IMR-90 (cell line): ENCODE results near the gene KLHL29. TPM values are rescaled to one million over a fixed set of nuclear protein-coding genes. Genes with fewer than 3 reads are reported as not detected.

Source experiments
- ATAC-seq: fragments of 200-7000 bp; cut with Tn5 transposase; 2 replicates; pipeline ENCODE4 v1.9.1; 2020; ENCODE audit warnings: low read depth, mild to moderate bottlenecking, moderate library complexity
- BruUV-seq: library from RNA; stranded (reverse); fragments of 400-500 nt; replicated peaks from 2 replicates; lab custom pipeline; 2021; lab: Mats Ljungman, UMichigan
- CTCF ChIA-PET: fragments of 300-600 bp; formaldehyde crosslinking; extraction: SDS; loops from one replicate; lab custom pipeline; 2021; ENCODE audit warnings: antibody characterized with exemption; lab: Yijun Ruan, JAX
- POLR2A ChIA-PET: fragments of 300-600 bp; sonication (Branson Sonifier 250); formaldehyde crosslinking; loops from one replicate; lab custom pipeline; 2022; ENCODE audit warnings: antibody characterized with exemption; ENCODE audit not compliant: unreplicated experiment; lab: Charles Lee
- DNase-seq: peaks from one replicate; pipeline ENCODE4 v3.0.0; 2013
- H2AFZ ChIP-seq: replicated peaks from 2 replicates; pipeline ENCODE3; 2013; ENCODE audit warnings: low read length, mild to moderate bottlenecking; ENCODE audit not compliant: poor library complexity
- H2AK5ac ChIP-seq: 2 replicates; pipeline ENCODE4 v1.6.1; 2013; ENCODE audit warnings: low read depth, low read length, inconsistent platforms
- H2AK9ac ChIP-seq: replicated peaks from 2 replicates; pipeline ENCODE3; 2013; ENCODE audit warnings: mild to moderate bottlenecking, low read depth, low read length, moderate library complexity; ENCODE audit not compliant: poor library complexity
- H2BK120ac ChIP-seq: 2 replicates; pipeline ENCODE4 v1.6.1; 2013; ENCODE audit warnings: low read depth, low read length, inconsistent platforms
- H2BK15ac ChIP-seq: 3 replicates; pipeline ENCODE4 v1.6.1; 2013; ENCODE audit warnings: low read depth, low read length, inconsistent platforms
- H2BK20ac ChIP-seq: 2 replicates; pipeline ENCODE4 v1.6.1; 2013; ENCODE audit warnings: low read depth, mild to moderate bottlenecking, inconsistent platforms, low read length, moderate library complexity
- H2BK5ac ChIP-seq: 2 replicates; pipeline ENCODE4 v1.6.1; 2013; ENCODE audit warnings: mild to moderate bottlenecking, low read depth, low read length, inconsistent platforms; ENCODE audit not compliant: poor library complexity, severe bottlenecking
- H3K14ac ChIP-seq: replicated peaks from 2 replicates; pipeline ENCODE4 v1.6.1; 2013; ENCODE audit warnings: low read depth, low read length, inconsistent platforms
- H3K18ac ChIP-seq: 2 replicates; pipeline ENCODE4 v1.6.1; 2013; ENCODE audit warnings: low read depth, low read length, control low read depth
- H3K23ac ChIP-seq: 2 replicates; pipeline ENCODE4 v1.6.1; 2013; ENCODE audit warnings: low read depth, low read length, inconsistent platforms
- H3K27ac ChIP-seq: 2 replicates; pipeline ENCODE4 v1.5.1; 2013; ENCODE audit warnings: mild to moderate bottlenecking, control low read depth, low read length; ENCODE audit not compliant: insufficient read depth
- H3K27me3 ChIP-seq: 2 replicates; pipeline ENCODE4 v1.6.1; 2013; ENCODE audit warnings: low read length; ENCODE audit not compliant: control insufficient read depth, insufficient read depth
- H3K36me3 ChIP-seq: 2 replicates; pipeline ENCODE4 v1.6.1; 2013; ENCODE audit warnings: low read length, mixed read lengths; ENCODE audit not compliant: control insufficient read depth, insufficient read depth
- H3K4ac ChIP-seq: 2 replicates; pipeline ENCODE4 v1.6.1; 2013; ENCODE audit warnings: low read depth, low read length, inconsistent platforms
- H3K4me1 ChIP-seq: 2 replicates; pipeline ENCODE4 v1.6.1; 2013; ENCODE audit warnings: low read length, mixed read lengths; ENCODE audit not compliant: control insufficient read depth, insufficient read depth
- H3K4me2 ChIP-seq: 2 replicates; pipeline ENCODE4 v1.6.1; 2013; ENCODE audit warnings: low read depth, mild to moderate bottlenecking, control low read depth, low read length, moderate library complexity
- H3K4me3 ChIP-seq: 2 replicates; pipeline ENCODE4 v1.5.1; 2013; ENCODE audit warnings: low read depth, mild to moderate bottlenecking, control low read depth, low read length, moderate library complexity; ENCODE audit not compliant: insufficient read depth
- H3K56ac ChIP-seq: 2 replicates; pipeline ENCODE4 v1.6.1; 2013; ENCODE audit warnings: low read length, inconsistent platforms; ENCODE audit not compliant: insufficient read depth; ENCODE audit errors: extremely low read depth
- H3K79me1 ChIP-seq, 2 experiments: 2 replicates each; pipeline ENCODE4 v1.6.1; 2013; ENCODE audit warnings: low read length in 2 of 2, inconsistent platforms in 1 of 2, low read depth in 1 of 2
- H3K9ac ChIP-seq: 2 replicates; pipeline ENCODE4 v1.6.1; 2013; ENCODE audit warnings: low read depth, low read length, control low read depth
- H3K9me1 ChIP-seq: 2 replicates; pipeline ENCODE4 v1.6.1; 2013; ENCODE audit warnings: low read length, inconsistent platforms; ENCODE audit not compliant: insufficient read depth
- H3K9me3 ChIP-seq: 2 replicates; pipeline ENCODE4 v1.6.1; 2013; ENCODE audit warnings: low read length; ENCODE audit not compliant: control insufficient read depth, insufficient read depth
- H4K20me1 ChIP-seq: 2 replicates; pipeline ENCODE4 v1.6.1; 2013; ENCODE audit warnings: low read length, inconsistent platforms; ENCODE audit not compliant: insufficient read depth
- H4K5ac ChIP-seq: 2 replicates; pipeline ENCODE4 v1.6.1; 2013; ENCODE audit warnings: mild to moderate bottlenecking, low read depth, low read length, control low read depth
- H4K8ac ChIP-seq, 2 experiments: 2 replicates each; pipeline ENCODE4 v1.6.1; 2013; ENCODE audit warnings: low read depth in 2 of 2, low read length in 2 of 2, control low read depth in 1 of 2, inconsistent platforms in 1 of 2
- H4K91ac ChIP-seq: 2 replicates; pipeline ENCODE4 v1.6.1; 2013; ENCODE audit warnings: low read depth, low read length, inconsistent platforms; ENCODE audit not compliant: insufficient read depth
- RFX5 ChIP-seq: IDR thresholded peaks from 2 replicates; pipeline ENCODE4 v1.8.0; 2012; ENCODE audit warnings: low read depth, mild to moderate bottlenecking, low read length, moderate library complexity
- SMC3 ChIP-seq: fragments of 150-350 bp; IDR thresholded peaks from 2 replicates; pipeline ENCODE4 v1.6.1; 2016; ENCODE audit warnings: low read depth, mild to moderate bottlenecking, antibody characterized with exemption, low read length, moderate library complexity
- WGBS, 2 experiments: methylation state at CpG; one replicate each; pipeline versions ENCODE4 v1.1.5 to v1.1.7; 2013; ENCODE audit warnings: missing lambda C conversion rate in 2 of 2; ENCODE audit not compliant: insufficient read length in 1 of 2; ENCODE audit errors: extremely low coverage in 2 of 2; 5-methylcytosine and 5-hydroxymethylcytosine counted together
- dilution Hi-C: fragments of 300-500 bp; cut with HindIII; formaldehyde crosslinking; loops from one replicate; pipeline ENCODE4 v1.14.3; 2018; ENCODE audit warnings: low sequenced_read_pairs; ENCODE audit not compliant: unreplicated experiment
- in situ Hi-C: fragments of 300-500 bp; cut with MboI; formaldehyde crosslinking; loops from 3 replicates; pipeline ENCODE4 v1.14.3; 2019; ENCODE audit warnings: low sequenced_read_pairs, inconsistent platforms, mixed read lengths
- intact Hi-C: fragments of 100-400 bp; cut with micrococcal nuclease; formaldehyde crosslinking; loops from 2 replicates; pipeline ENCODE4 v1.10.0; 2022
- polyA plus RNA-seq, 3 experiments: library from polyadenylated mRNA; depleted of rRNA; stranded (reverse); fragments of >200 nt; gene quantifications; 2 replicates each; pipeline ENCODE4 v1.2.3, GENCODE V29; 2012; ENCODE audit warnings: low replicate concordance in 1 of 3
- total RNA-seq: library from RNA; depleted of rRNA; stranded (reverse); fragments of >200 nt; gene quantifications from 2 replicates; pipeline ENCODE4 v1.2.3, GENCODE V29; 2012

KLHL29 gene
- total and polyA plus RNA-seq, 2 of the 4 experiments (the other 2 are of a cell fraction): 2.0 to 8.0 TPM

- Histone ChIP-seq H2AK9ac (peak overlapping the region; percentile 90), H3K79me1 (peaks cover 13 to 23% of the 10 kb centered on the region in 2 experiments), H3K18ac (no peak overlapping the region; the same call in 1 of the 2 replicates), H4K91ac (no peak overlapping the region), H3K14ac (0 out of 2 replicates have a peak overlapping the region, but pooled peaks have one; percentile 21), H3K4me3 (peak overlapping the region; percentile 88), H3K4ac (peak overlapping the region; percentile 72), H3K56ac (no peak overlapping the region), H3K9ac (peak overlapping the region; percentile 87), H4K5ac (no peak overlapping the region), H3K27me3 (no peaks in the 10 kb centered on the region), H3K23ac (peak overlapping the region; percentile 90), H3K9me3 (no peaks in the 10 kb centered on the region), H3K4me2 (peak overlapping the region; percentile 98), H2BK15ac (no peak overlapping the region; the same call in 2 of the 3 replicates), H3K9me1 (no peaks in the 10 kb centered on the region), H2BK20ac (no peak overlapping the region), H2AK5ac (0 out of 2 replicates have a peak overlapping the region, but pooled peaks have one; percentile 75), H2BK120ac (0 out of 2 replicates have a peak overlapping the region, but pooled peaks have one; percentile 36), H4K20me1 (peaks cover 14% of the 10 kb centered on the region; the same call in 1 of the 2 replicates), H2BK5ac (peak overlapping the region; percentile 37), H3K4me1 (peaks cover under 1% of the 10 kb centered on the region), H4K8ac (peak overlapping the region in 1 of 2 experiments; percentile 61; a peak in 1 of 4 replicates), H3K36me3 (no peaks in the 10 kb centered on the region), H3K27ac (peak overlapping the region; percentile 64), H2AFZ (peak overlapping the region; percentile 91)
- dilution Hi-C loops: no loop called here
- DNase-seq (no peak), ATAC-seq (peak; percentile 43)
- in situ Hi-C loops: loop anchor here (25.0 kb wide), 1 partner anchor 376 kb away; no protein-coding TSS in a partner anchor
- ChIA-PET CTCF (no interaction called here), POLR2A (no interaction called here)
- 0% methylated on average over 6 of the region's 63 CpGs; no CpG with 5 or more reads in 1 of the 2 experiments for WGBS, 2 experiments
- TF ChIP-seq RFX5 (no peak), SMC3 (0 out of 2 replicates have a peak, but pooled peaks have one; percentile 0)
- BruUV-seq: no TSS peak
- intact Hi-C loops: loop anchor here (2.0 to 5.0 kb wide), 5 partner anchors 19 to 376 kb away; no protein-coding TSS in a partner anchor
These were observed 864 bp downstream of the KLHL29 start for GRCh38 chr2:23385748-23386338.
